Smooth muscle cell (in vitro differentiated cells): ENCODE results near the gene ZNF212. TPM values are rescaled to one million over a fixed set of nuclear protein-coding genes. Genes with fewer than 3 reads are reported as not detected.
A peak's percentile ranks its signal among the peaks of the same experiment; 100 is the strongest.

Source experiments
- DNase-seq: peaks from one replicate; lab custom pipeline; 2025; ENCODE audit not compliant: unreplicated experiment; lab: John Stamatoyannopoulos, UW
- H2AFZ ChIP-seq: fragments of 200-600 bp; sonication (generic); 2 replicates; pipeline ENCODE4 v1.6.0; 2016; ENCODE audit warnings: antibody characterized with exemption, low read depth, mild to moderate bottlenecking
- H3F3A ChIP-seq: fragments of 200-600 bp; sonication (generic); 2 replicates; pipeline ENCODE4 v1.6.0; 2017; ENCODE audit warnings: antibody characterized with exemption, low read depth
- H3K27ac ChIP-seq: fragments of 200-600 bp; sonication (generic); 2 replicates; pipeline ENCODE4 v1.5.1; 2016; ENCODE audit warnings: low read depth, mild to moderate bottlenecking
- H3K27me3 ChIP-seq: fragments of 200-600 bp; sonication (generic); 2 replicates; pipeline ENCODE4 v1.6.1; 2016; ENCODE audit warnings: low read depth, mild to moderate bottlenecking
- H3K36me3 ChIP-seq: fragments of 200-600 bp; sonication (generic); 2 replicates; pipeline ENCODE4 v1.5.1; 2016; ENCODE audit warnings: low read depth
- H3K4me1 ChIP-seq: fragments of 200-600 bp; sonication (generic); 2 replicates; pipeline ENCODE4 v1.5.1; 2016; ENCODE audit warnings: low read depth
- H3K4me2 ChIP-seq: fragments of 200-600 bp; sonication (generic); 2 replicates; pipeline ENCODE4 v1.6.0; 2016; ENCODE audit warnings: mild to moderate bottlenecking
- H3K4me3 ChIP-seq: fragments of 200-600 bp; sonication (generic); 2 replicates; pipeline ENCODE4 v1.5.1; 2016; ENCODE audit warnings: mild to moderate bottlenecking
- H3K79me2 ChIP-seq: fragments of 200-600 bp; sonication (generic); 2 replicates; pipeline ENCODE4 v1.6.0; 2016; ENCODE audit warnings: low read depth, mild to moderate bottlenecking
- H3K9ac ChIP-seq: fragments of 200-600 bp; sonication (generic); 2 replicates; pipeline ENCODE4 v1.6.0; 2016; ENCODE audit warnings: low read depth
- H3K9me3 ChIP-seq: fragments of 200-600 bp; sonication (generic); replicated peaks from 2 replicates; pipeline ENCODE4 v1.5.1; 2016; ENCODE audit warnings: low read depth
- H4K20me1 ChIP-seq: fragments of 200-600 bp; sonication (generic); 2 replicates; pipeline ENCODE4 v1.6.0; 2016; ENCODE audit warnings: low read depth
- WGBS: methylation state at CpG from one replicate; pipeline ENCODE4 v1.1.7; 2016; ENCODE audit warnings: low lambda C conversion rate; 5-methylcytosine and 5-hydroxymethylcytosine counted together
- polyA plus RNA-seq: library from polyadenylated mRNA; unstranded; fragments of >200 nt; fragmentation: Nextera tagmentation; extraction: Ambion mirVana; gene quantifications from 2 replicates; pipeline ENCODE4 v1.2.1, GENCODE V29; 2016
- total RNA-seq: library from RNA; depleted of rRNA; stranded (reverse); fragments of >200 nt; gene quantifications from 2 replicates; pipeline ENCODE4 v1.2.3, GENCODE V29; 2014
- TF ChIP-seq, protein P1 (sequence below): fragments of 200-600 bp; sonication (generic); IDR thresholded peaks from 2 replicates; pipeline ENCODE4 v1.5.1; 2017; ENCODE audit warnings: borderline replicate concordance, mild to moderate bottlenecking, antibody characterized with exemption; ENCODE audit not compliant: insufficient read depth, poor library complexity, severe bottlenecking

ZNF212 gene
- total and polyA plus RNA-seq, 2 experiments from 2014 or later, result 4.6 to 7.7 TPM

GRCh38 chr7:149284850-149285585, 45.6 kb downstream of the ZNF212 start:
- Histone ChIP-seq H3K79me2 (no peaks in the 10 kb centered on the region), H3K9ac (peak overlapping the region; percentile 27), H3K27ac (no peak overlapping the region), H3K36me3 (no peaks in the 10 kb centered on the region), H3K4me1 (peaks cover 5% of the 10 kb centered on the region), H3F3A (no peaks in the 10 kb centered on the region), H3K9me3 (no peaks in the 10 kb centered on the region), H2AFZ (peak overlapping the region; percentile 20), H4K20me1 (peaks cover 10% of the 10 kb centered on the region), H3K4me2 (peak overlapping the region; percentile 88), H3K27me3 (no peaks in the 10 kb centered on the region), H3K4me3 (peak overlapping the region; percentile 54)
- peak; percentile 74 for DNase-seq
- WGBS, result 3% methylated on average over 64 of the region's 66 CpGs
- TF ChIP-seq, protein P1, sequence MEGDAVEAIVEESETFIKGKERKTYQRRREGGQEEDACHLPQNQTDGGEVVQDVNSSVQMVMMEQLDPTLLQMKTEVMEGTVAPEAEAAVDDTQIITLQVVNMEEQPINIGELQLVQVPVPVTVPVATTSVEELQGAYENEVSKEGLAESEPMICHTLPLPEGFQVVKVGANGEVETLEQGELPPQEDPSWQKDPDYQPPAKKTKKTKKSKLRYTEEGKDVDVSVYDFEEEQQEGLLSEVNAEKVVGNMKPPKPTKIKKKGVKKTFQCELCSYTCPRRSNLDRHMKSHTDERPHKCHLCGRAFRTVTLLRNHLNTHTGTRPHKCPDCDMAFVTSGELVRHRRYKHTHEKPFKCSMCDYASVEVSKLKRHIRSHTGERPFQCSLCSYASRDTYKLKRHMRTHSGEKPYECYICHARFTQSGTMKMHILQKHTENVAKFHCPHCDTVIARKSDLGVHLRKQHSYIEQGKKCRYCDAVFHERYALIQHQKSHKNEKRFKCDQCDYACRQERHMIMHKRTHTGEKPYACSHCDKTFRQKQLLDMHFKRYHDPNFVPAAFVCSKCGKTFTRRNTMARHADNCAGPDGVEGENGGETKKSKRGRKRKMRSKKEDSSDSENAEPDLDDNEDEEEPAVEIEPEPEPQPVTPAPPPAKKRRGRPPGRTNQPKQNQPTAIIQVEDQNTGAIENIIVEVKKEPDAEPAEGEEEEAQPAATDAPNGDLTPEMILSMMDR, result no peak

DNA sequence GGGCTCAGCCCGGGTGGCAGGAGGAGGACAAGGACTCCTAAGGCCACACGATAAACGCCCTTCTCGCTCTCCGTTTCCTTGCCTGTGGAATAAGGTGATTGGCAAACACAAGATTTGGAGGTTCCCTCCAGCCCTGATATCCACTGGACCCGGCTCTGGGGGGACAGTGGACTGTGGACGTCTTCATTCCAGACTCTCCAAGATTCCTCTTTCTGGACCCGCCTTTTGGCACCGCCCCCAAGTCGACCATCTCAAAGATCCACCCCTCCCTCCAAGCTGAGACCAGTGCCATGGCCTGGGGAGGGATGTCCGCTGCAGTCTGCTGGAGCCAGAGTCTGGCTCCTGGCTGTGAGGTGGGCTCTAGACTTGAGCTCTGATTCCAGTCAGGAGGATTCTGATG, 46.2 kb downstream of the ZNF212 start:
- Histone ChIP-seq H3K36me3 (no peaks in the 10 kb centered on the region), H3K4me3 (peak overlapping the region; percentile 54), H2AFZ (peak overlapping the region; percentile 20), H3K4me1 (peaks cover 5% of the 10 kb centered on the region), H3F3A (no peaks in the 10 kb centered on the region), H3K27ac (no peak overlapping the region), H4K20me1 (peaks cover 10% of the 10 kb centered on the region), H3K9me3 (no peaks in the 10 kb centered on the region), H3K4me2 (peak overlapping the region; percentile 88), H3K9ac (peak overlapping the region; percentile 27), H3K27me3 (no peaks in the 10 kb centered on the region), H3K79me2 (no peaks in the 10 kb centered on the region)
- TF ChIP-seq, protein P1, result no peak
- 7% methylated on average over 11 of the region's 11 CpGs for WGBS
- DNase-seq, result no peak

- Histone ChIP-seq H3K4me2 (no peak overlapping the region), H3K79me2 (no peaks in the 10 kb centered on the region), H3F3A (no peaks in the 10 kb centered on the region), H3K27me3 (no peaks in the 10 kb centered on the region), H3K27ac (no peak overlapping the region), H2AFZ (no peak overlapping the region), H3K9ac (no peak overlapping the region), H3K4me3 (no peak overlapping the region), H3K9me3 (no peaks in the 10 kb centered on the region), H3K36me3 (no peaks in the 10 kb centered on the region), H4K20me1 (peaks cover 10% of the 10 kb centered on the region), H3K4me1 (peaks cover 5% of the 10 kb centered on the region)
- TF ChIP-seq, protein P1, result no peak
- 95% methylated on average over 6 of the region's 6 CpGs for WGBS
- no peak for DNase-seq
These were observed 47.5 kb downstream of the ZNF212 start for GRCh38 chr7:149286811-149287400.
